GM19025 (cell line): Measurements from ENCODE around the gene KLHDC3.
"Not testable (repeated sequence)": the region's sequence is repeated elsewhere in the genome, so short reads cannot be mapped to it uniquely, and the experiment has no call there.

ENCODE experiments used
- ATAC-seq: cut with Tn5 transposase; IDR thresholded peaks from one replicate; pipeline ENCODE4 v1.9.1; 2021; ENCODE audit warnings: mild to moderate bottlenecking, low read depth, moderate library complexity; ENCODE audit not compliant: unreplicated experiment

Gene KLHDC3

DNA sequence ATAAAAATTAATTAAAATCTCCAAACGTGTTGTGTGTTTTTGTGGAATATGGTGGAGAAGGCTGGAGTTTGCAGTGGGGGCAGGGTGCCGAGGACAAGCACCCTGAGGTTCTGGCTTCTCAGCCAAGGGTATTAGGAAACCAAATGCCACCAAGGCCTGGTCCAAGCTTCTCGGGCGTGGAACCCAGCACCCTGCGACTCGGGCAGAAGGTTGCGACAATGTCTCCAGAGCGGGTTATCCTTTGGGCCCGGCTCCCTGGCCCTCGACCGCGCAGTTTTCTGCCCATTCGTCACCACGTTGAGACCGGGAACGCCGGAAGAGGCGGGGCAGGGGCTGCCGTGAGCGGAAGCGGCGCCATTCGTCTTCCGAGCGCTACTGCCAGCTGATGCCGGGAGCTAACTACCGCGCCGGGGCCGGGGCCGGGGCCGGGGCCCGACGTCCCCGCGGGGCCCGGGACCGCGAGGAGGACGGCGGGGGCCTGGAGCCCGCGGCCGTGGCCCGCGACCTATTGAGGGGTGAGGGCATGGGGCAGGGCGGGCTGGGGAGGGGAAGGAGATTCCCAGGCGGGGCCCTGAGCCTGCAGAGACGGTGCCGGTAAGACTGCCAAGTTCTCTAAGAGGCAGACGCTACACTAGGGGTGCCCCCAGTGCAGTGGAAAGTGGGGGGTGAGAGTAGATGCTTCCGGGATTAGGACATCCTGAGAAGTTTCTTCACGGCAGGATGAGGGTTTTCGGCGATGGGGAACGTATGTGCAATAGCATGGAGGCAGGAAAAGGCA, 7.4 kb downstream of the KLHDC3 start, which contains the start of gene RRP36:
RRP36 (plus strand) TSS at position 354 of the 778 bp plus-strand sequence; CDS start at position 386, 32 bp downstream.
- no peak for ATAC-seq

DNA sequence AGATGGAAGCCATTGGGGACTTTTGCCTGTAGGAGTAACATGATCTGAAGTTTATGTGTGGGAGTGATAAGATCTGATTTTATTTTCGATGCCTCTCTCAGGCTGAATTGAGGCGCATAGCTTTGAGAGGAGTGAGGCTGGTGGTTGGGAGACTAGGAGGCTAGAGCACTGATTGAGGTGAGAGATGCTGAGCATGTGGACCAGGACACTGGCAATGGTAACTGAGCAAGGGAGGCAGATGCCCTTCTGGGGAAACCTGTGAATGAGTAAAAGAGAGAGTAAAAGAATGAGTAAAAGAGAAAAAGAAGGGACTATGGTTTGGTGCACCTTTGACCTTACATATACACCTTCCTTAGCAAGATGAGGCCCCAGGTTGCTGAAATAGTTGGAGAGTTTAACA, 10.4 kb downstream of the KLHDC3 start:
- ATAC-seq = no peak

DNA sequence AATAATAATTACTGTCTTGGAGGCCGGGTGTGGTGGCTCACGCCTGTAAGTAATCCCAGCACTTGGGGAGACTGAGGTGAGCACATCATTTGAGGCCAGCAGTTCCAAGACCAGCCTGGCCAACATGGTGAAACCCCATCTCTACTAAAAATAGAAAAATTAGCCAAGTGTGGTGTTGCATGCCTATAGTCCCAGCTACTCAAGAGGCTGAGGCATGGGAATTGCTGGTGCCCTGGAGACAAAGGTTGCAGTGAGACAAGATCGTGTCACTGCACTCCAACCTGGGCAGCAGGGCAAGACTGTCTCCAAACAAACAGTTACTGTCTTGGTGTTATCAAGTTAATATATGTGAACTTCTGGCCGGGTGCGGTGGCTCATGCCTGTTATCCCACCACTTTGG, 12.3 kb downstream of the KLHDC3 start:
- ATAC-seq = no peak

DNA sequence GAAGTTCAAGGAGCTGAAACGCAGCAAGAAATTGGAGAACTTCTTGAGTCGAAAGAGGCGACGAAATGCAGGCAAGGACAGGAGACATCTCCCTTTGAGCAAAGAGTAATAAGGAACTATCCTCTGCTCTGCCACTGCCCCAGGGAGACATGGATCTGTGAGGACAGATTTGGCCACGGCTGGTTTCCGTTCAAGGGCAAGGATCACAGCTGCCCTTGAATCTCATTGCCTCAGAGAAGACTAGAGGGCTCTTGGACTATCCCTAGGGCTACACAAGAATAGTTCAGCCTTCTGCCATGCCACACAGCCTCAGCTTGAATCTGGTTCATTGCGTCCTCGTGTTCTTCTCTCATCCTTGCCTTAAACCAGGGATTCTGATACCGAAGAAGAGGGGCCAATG, 15.1 kb downstream of the KLHDC3 start:
- ATAC-seq = no peak

DNA sequence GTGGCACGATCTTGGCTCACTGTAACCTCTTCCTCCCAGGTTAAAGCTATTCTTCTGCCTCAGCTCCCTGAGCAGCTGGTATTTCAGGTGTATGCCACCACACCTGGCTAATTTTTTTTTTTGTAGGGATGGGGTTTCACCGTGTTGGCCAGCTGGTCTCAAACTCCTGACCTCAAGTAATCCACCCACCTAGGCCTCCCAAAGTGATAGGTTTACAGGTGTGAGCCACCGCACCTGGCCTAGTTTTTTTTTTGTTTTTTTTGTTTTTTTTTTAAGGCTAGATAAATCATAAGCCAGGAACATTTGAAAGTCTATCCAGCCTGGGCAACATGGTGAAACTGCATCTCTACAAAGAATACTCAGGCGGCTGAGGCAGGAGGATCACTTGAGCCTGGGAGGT, 18.3 kb downstream of the KLHDC3 start:
- ATAC-seq = no peak

DNA sequence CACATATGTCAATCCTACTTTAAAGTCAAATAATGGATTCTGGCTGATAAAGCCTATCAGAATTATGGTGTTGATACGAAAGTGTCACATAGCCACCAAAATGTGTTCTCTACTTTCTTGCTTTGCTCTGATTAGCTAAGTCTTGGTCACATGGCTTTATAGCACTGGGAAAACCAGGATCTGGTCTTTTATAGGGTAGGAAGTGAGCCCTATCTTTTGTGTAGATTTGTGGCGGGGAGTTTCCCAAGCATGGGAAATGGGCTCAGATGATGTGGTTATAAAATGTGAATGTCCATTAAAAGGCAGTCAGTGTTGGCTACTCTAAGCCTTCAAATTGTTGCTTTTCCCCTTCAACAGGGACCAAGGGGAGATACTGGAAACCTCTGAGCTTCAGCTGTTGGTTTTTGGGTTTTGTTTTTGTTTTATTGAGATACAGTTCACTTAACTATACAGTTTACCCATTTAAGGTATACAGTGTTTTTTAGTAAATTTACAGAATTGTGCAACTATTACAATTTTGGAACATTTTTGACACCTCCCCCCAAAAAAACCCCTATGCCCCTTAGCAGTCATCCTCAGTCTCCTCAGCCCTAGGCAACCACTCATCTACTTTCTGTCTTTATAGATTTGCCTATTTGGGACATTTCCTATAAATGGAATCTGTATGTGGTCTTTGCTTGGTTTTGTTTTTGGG, 19.6 kb downstream of the KLHDC3 start:
- ATAC-seq = no peak

DNA sequence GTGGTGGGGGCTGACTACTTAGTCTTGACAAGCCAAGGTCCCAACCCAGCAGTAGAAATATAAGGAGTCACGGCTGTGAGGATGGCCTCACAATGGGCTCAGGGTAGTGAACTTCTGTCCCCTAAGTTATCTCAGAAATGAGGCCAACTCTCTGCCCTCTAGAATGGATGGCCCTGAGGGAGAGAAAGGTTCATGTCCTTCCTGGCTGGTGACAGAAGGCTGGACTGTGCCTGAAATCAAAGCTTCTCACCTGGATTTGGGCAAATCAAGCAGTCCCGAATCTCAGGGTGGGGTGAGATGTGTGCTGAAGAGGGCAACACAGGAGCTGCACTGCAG, 20.1 kb downstream of the KLHDC3 start:
- ATAC-seq = no peak

DNA sequence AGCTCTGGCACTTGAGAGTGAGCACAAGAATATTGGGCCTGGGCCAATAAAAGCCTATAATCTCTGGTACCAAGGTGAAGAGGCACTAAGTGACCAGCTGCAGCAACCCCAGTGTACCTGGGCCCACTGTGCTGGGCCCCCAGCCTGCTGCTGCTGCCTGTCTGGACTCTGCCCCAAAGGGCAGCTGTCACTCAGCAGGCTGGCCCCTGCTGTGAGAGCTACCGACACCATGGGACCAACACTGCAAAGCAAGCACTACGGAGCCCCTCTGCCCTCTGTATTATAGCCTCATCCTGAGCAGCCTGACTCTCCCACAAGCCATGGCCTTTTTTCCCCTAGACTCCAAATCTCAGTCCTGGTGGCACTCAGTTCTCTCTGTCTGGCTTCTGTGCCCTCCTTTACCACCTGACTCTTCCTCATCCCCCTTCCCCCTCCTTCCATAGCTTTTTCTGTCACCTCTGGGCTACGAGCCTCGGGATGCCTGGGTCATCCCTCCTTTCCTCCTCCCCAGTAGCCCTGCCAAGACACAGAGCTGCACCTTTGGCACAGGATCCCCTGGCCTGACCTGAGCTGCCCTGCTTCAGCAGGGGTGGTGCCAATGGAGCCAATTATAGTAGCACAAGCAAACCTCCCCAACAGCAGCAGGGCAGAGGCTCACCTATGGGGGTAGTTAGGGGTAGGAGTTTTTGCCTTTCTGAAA, 21.6 kb downstream of the KLHDC3 start:
- no peak for ATAC-seq

DNA sequence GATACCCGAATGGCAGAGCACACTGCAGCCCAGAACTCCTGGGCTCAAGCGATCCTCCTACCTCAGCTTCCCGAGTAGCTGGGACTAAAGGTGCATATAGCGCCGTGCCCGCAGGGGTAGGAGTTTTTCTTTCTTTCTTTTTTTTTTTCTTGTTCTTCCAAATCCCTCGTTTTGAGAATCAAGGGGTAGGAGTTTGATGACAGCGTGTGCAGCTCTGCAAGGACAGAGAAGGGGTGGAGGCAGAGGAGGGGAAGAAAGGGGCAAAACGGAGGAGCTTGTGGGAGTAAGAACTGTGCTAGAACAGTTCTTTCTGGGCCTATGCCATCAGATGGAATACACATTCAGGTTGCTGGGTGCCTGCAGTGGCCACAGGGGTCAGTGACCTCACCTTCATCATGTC, 22.7 kb downstream of the KLHDC3 start:
- no peak for ATAC-seq

DNA sequence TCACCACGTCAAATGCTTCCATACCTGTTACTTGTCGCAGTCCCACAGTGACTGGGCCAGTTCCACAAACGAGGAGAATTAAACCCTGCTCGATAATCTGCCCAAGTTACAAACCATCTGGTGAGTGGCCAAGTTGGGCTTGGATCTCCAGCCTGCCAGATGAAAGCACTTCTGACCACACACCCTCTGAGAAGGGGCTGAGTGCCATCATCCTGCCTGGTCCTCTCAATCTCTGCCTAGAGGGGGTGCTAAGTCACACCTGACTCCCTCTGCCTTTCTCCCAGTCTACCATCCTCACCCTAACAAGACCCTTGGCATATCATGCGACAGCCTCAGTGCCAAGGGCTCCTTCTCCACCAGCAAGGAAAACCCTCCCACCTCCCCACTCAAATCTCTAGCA, 23.1 kb downstream of the KLHDC3 start:
- no peak for ATAC-seq

DNA sequence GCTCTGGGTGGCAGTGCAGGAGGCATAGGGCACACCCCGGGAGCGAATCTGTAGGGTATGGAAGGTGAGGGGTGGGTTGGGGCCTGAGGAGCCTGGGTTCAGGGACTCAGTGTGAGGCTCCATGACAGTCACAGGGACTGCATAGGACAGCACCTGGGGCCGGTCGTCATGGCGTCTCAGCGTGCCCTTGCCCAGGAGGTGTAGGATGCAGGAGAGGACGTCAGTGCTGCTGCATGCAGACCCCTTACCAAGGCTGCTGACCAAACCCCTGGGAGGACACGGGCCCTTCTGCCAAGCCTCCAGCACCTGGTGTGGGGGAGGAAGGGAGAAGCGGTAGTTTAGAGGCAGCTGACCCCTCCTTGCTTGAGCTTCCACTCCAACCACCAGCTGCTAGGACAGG, 23.7 kb downstream of the KLHDC3 start:
- no peak for ATAC-seq

DNA sequence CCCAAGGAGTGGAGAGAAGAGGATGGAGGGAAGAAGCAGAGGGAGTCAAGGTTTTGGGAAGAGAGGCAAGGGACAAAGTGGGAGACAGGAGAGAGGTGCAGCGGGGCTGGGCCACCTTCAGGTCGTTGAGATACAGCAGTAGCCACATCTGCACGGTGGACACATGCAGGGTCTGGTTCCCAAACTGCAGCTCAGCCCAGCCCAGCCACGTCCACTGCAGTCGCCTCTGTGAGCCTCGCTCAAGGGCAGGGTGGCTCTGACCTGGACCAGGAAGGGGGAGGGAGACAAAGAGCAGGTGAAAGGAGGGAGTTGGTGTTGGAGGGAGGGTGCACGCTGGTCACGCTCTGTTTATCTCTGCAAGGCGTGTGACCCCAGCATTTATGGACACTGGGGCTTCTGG, 24.7 kb downstream of the KLHDC3 start:
- ATAC-seq = no peak

DNA sequence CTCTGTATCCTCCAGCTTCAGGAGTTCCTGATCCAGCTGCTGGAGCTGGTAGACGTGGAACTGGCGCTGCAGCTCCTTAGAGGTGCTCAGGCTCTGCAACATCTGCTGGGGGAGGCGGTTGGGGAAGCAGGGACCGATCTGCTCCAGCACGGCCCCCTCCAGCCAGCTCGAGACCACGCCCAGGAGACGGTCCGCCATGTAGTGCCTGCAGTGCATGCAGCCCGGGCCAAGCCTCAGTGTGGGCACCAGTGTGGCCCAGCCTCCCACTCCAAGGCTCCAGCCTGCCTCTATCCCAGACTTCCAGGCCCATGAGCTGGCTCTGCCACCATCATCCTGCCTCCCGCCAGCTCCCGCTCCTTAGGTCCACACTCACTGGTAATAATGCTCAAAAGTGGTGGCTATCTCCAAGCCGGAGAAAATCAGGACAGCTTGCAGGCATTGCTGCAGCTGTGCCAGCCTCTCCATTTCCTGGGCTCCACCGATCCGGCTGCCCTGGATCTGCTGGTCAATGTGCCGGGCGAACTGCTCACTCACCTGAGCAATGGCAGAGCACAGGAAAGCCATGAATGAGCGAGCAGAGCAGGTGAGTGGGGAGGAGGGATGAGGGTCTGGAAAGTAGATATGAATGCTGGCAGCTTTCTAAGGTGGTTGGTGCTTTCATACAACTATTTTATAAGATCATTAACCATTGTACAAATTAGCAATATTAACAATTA, 26.7 kb downstream of the KLHDC3 start:
- ATAC-seq = no peak

DNA sequence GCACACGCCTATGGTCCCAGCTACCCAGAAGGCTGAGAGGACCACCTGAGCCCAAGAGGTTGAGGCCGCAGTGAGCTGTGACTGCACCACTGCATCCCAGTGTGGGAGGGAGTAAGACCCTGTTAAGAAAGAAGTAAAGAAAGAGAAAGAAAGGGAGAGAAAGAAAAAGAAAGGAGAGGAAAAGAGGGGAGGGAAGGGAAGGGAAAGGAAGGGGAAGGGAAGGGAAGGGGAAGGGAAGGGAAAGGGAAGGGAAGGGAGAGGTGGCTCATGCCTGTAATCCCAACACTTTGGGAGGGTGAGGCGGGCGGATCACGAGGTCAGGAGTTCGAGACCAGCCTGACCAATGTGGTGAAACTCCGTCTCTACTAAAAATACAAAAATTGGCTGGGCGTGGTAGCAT, 27.4 kb downstream of the KLHDC3 start:
- not testable (repeated sequence) for ATAC-seq

DNA sequence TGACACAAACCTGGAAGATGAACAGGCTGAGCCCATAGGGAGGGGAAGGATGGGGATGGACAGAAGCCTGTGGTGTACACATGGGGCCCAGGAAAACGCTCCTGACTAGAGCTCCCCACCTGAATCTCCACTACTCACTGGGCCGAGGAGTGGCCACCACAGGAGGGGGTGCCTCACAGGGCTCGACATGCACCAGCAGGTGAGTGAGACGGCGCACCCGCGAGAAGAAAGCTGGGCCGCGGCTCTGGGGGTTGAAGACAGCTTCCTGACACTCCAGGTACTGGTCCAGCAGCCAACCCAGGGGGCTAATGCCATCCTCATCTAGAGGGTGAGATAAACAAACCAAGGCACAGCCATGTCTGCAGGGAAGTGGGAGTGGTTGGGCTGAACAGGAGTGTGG, 29.3 kb downstream of the KLHDC3 start:
- no peak for ATAC-seq

DNA sequence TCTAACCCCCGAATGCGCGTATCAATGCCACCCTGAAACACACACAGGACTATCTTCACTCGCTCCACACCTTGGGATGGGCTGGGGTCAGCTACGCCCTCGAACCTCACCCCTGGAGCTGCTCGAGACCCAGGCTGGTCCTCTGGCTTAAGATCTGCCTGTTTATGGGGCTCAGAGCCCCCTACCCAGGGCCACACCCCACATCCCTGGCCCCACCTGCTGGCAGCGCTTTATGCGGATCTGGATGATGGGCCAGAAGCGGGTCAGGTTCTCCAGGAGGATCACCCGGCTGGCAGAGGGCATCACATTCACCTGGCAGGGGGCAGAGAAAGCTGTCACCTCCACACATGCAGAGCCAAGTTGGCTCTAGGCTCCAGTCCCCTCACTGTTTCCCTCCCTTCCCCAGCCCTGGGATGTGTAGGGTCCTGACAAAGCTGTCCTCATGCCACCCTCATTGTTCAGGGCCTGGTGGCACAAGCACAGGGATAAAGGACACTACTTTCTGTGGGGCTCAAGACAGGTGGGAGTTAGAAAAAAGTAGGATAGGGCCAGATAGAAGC, 31.4 kb downstream of the KLHDC3 start:
- no peak for ATAC-seq

DNA sequence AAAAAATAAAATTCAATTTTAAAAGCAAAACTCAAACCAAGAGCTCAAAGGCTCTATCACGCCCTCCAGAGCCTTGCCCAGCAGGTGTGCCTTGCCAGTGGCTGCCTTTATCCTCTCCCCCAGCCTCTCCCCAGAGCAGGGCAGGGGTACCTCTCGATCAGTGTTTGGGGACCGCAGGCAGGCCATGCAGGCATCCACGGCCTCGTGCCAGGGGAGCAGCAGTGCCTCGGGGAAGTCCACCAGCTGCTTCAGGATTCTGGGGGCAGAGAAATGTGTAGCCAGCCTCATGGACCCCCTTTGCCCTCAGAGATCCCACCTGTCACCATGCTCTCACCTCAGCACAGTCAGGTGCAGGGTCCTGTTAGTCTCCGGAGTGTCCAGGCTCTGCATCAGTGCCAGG, 33.9 kb downstream of the KLHDC3 start:
- ATAC-seq = no peak

DNA sequence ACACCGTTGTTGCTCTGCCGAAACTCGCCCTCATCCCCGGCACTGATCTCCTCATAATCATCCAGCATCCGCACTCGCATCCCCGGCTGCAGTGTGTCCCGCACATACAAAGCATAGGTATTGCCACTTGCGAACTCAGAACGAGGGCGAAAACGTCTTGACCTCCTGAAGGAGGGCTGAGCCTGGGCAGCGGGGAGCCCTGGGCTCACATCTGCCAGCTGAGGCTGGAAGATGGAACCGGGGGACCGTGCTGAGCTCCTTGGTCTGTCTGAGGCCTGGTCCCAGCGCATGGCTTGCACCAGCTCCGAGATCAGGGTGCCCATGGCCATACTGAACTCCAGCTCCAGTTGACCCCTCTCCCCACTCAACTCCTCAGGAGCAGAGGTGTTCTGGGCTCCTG, 36.9 kb downstream of the KLHDC3 start:
- no peak for ATAC-seq

DNA sequence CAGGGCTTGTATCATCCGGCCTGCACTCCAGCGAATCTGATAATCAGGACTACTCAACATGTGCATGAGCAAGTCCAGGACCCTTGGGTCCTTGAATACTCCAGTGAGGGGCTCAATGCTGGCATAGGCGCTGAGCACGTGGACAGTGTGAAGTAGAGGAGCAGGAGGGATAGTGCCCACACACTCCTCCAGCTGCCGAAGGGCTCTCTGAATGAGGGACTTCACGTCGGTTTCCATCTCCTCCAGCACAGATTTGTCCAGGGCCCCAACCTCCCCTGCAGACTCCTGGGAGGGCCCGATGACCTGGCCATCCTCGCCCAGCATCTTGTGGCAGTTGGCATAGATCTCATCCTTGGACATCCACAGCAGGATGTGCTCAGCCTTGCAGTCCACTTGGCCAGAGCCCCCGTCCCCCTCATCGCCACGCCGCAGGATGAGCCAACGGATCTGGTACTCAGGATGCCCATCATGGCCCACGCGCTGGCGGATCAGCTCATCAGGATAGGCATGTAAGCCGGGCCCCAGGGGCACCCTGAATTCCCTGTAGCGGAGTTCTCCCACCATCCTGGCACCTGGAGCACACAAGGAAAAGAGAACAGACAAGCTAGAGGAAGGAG, 38.3 kb downstream of the KLHDC3 start:
- no peak for ATAC-seq

DNA sequence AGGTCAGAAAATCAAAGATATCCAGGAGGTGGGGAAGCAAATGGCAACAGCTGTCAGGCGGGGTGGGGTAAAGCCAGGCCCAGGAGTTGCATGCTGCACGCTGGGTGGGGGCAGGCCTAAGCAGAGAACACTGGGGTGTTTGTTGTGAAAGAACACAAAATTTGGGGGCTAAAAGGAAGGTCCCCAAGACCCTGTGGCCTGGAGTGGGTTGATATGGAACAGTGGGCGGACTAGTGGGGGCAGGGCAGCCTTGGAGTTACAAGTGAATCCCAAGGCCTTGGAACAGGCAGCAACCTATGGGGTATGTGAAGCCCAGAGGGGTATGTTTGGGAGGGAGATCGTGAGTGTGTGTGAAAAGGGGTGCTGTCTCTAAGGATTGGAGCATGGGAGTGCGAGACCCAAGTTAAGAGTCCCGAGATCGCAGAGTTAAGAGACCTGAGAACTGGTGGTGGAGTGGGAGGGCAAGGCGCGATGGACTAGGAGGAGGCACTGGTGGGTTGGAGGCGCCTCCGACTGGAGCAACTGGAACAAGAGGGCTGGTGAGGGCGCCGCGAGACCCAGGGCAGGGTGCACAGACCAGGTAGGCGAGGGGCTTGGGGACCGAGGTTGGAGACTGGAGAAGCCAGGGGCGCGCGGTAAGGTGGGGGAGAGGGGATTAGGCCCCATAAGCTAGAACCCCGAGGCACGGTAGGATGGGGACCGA, 38.9 kb downstream of the KLHDC3 start:
- ATAC-seq = no peak
